Ramos (cell line): ENCODE results near the gene ENO3.

Experiments used
- in situ Hi-C: fragments of 300-500 bp; cut with MboI; formaldehyde crosslinking; loops from one replicate; pipeline ENCODE4 v1.14.3; 2022; ENCODE audit warnings: low sequenced_read_pairs; ENCODE audit not compliant: unreplicated experiment

ENO3 gene

GRCh38 chr17:5002121-5002788 is 51.3 kb downstream of the ENO3 start:
- in situ Hi-C loops = no loop called here

GRCh38 chr17:5003214-5003867 is 52.4 kb downstream of the ENO3 start:
- in situ Hi-C loops = no loop called here
